Adrenal gland (tissue), 5 donors: ENCODE results near the gene FIP1L1.

ENCODE experiments used
- CTCF ChIP-seq, 6 experiments: fragments of 450-650 bp in 4 of 6; fragments of 200-600 bp in 2 of 6; sonication (generic) in 1 of 6; IDR thresholded peaks; 1 replicate in 5 of 6; 2 replicates in 1 of 6; pipeline versions ENCODE4 v1.5.1 to v1.8.0; 2016 to 2021; ENCODE audit warnings: antibody characterized with exemption in 6 of 6, mild to moderate bottlenecking in 2 of 6, moderate library complexity in 1 of 6
- POLR2A ChIP-seq, 2 donors: fragments of 450-650 bp; IDR thresholded peaks; one replicate each; pipeline ENCODE4 v1.6.1; 2017; ENCODE audit warnings: antibody characterized with exemption in 2 of 2, mild to moderate bottlenecking in 2 of 2, moderate library complexity in 1 of 2
- donor health status: DM: no; HTN: no; CAD: no.

GRCh38 chr4:53463340-53463739, 85.9 kb downstream of the FIP1L1 start:
- no peak for TF ChIP-seq POLR2A (IDR thresholded peaks at IDR 0.05)
- TF ChIP-seq CTCF (IDR thresholded peaks at IDR 0.05) = no peak
